Activated CD4-positive, alpha-beta T cell treated with anti-CD3 and anti-CD28 coated beads, Interleukin-2, amount 50 U/mL, for 1 hour (primary cell): ENCODE data around the gene KLHL6.
"Not testable (repeated sequence)": the region's sequence is repeated elsewhere in the genome, so short reads cannot be mapped to it uniquely, and the experiment has no call there.

ENCODE experiments used
- DNase-seq: peaks from one replicate; pipeline ENCODE4 v3.0.0-alpha.2; 2020

The KLHL6 gene

GRCh38 chr3:183484431-183485075 is 71.0 kb downstream of the KLHL6 start:
- no peak for DNase-seq

GRCh38 chr3:183481582-183481981 is 73.9 kb downstream of the KLHL6 start:
- no peak for DNase-seq

GRCh38 chr3:183478501-183478900 is 77.0 kb downstream of the KLHL6 start:
- DNase-seq, result no peak

- DNase-seq, result no peak
Observed at GRCh38 chr3:183477801-183478456, 77.6 kb downstream of the KLHL6 start.

GRCh38 chr3:183475764-183476162 is 79.7 kb downstream of the KLHL6 start:
- not testable (repeated sequence) for DNase-seq

- DNase-seq, result no peak
Observed at GRCh38 chr3:183475016-183475763, 80.3 kb downstream of the KLHL6 start.

- DNase-seq, result no peak
Observed at GRCh38 chr3:183473969-183474368, 81.5 kb downstream of the KLHL6 start.

- no peak for DNase-seq
Observed at GRCh38 chr3:183472155-183472554, 83.4 kb downstream of the KLHL6 start.

GRCh38 chr3:183468424-183468823 is 87.1 kb downstream of the KLHL6 start:
- DNase-seq, result no peak

GRCh38 chr3:183466575-183466974 is 88.9 kb downstream of the KLHL6 start:
- DNase-seq, result no peak

- not testable (repeated sequence) for DNase-seq
Observed at GRCh38 chr3:183465710-183466109, 89.8 kb downstream of the KLHL6 start.

- no peak for DNase-seq
Observed at GRCh38 chr3:183464480-183464879, 91.0 kb downstream of the KLHL6 start.

- no peak for DNase-seq
Observed at GRCh38 chr3:183460081-183461055, 95.1 kb downstream of the KLHL6 start.

GRCh38 chr3:183455089-183455488 is 100.4 kb downstream of the KLHL6 start:
- no peak for DNase-seq

- DNase-seq, result no peak
Observed at GRCh38 chr3:183454064-183454463, 101.4 kb downstream of the KLHL6 start.

GRCh38 chr3:183449791-183450190 is 105.7 kb downstream of the KLHL6 start:
- DNase-seq, result no peak

- no peak for DNase-seq
Observed at GRCh38 chr3:183449391-183449790, 106.1 kb downstream of the KLHL6 start.

- DNase-seq, result no peak
Observed at GRCh38 chr3:183448369-183449128, 107.0 kb downstream of the KLHL6 start.

- peak; percentile 61 for DNase-seq
Observed at GRCh38 chr3:183447206-183448001, 108.1 kb downstream of the KLHL6 start.

- no peak for DNase-seq
Observed at GRCh38 chr3:183446838-183447205, 108.7 kb downstream of the KLHL6 start.

GRCh38 chr3:183444748-183445147 is 110.8 kb downstream of the KLHL6 start:
- DNase-seq, result no peak
